Suppressor macrophage treated with lipopolysaccharide for 1 hour (primary cell): ENCODE measurements around the gene POLR1E.
A peak's percentile ranks its signal among the peaks of the same experiment; 100 is the strongest.

Source experiments
- DNase-seq, 3 donors: peaks; one replicate each; pipeline ENCODE4 v3.0.0-alpha.2; 2020 to 2022

The POLR1E gene

DNA sequence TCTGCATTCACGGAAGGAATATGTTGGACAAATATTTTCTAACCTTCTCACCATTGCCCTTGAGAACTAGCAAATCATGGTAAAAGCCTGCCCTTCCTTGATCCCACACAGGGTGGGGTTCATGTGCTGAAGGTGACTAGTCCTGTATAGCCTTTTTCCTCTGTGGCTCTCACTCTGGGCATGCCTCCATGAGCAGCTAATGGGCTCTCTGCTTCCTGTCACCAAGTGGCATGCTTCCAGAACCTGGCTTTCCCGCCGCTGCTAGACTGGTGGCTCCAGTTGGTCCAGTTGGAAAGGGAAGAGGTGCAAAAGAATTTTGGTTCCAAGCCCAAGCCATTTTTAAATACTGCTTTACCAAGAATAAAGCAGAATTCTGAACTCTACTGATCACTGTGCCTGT lies 54.9 kb downstream of the POLR1E start:
- no peak for DNase-seq

DNA sequence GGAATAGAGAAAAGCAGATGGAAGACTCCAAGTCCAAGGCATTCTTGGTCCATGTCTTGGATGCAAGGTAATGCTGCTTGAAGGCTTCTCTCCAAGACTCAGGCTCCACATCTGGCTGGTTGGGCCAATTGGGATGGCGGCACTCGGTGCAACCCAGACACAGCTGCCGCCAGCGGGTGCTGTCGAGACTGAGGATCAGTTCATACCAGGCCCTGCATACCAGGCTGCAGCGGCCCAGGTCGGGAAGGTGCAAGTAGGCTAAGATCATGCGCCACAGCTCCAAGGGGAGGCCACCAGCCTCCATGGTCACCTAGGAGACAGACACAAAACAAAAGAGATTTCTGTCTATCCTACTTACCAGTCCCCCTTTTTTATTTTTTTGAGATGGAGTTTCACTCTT lies 55.7 kb downstream of the POLR1E start:
- DNase-seq = no peak

DNA sequence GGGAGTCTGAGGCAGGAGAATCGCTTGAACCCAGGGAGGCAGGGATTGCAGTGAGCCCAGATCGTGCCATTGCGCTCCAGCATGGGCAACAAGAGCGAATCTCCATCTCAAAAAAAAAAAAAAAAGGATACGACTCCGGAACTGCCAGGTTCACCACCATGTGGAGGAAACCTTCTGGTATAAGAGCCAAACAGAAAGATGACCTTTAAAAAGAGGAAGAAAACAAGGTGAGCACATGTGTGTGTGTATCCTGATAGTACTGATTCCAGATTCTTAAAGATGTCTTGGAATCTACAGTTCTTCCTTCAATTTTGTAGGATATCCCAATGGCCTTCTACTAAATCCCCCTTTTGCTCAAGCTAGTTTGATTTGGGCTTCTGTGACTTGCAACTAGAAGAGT lies 56.7 kb downstream of the POLR1E start:
- DNase-seq = no peak

DNA sequence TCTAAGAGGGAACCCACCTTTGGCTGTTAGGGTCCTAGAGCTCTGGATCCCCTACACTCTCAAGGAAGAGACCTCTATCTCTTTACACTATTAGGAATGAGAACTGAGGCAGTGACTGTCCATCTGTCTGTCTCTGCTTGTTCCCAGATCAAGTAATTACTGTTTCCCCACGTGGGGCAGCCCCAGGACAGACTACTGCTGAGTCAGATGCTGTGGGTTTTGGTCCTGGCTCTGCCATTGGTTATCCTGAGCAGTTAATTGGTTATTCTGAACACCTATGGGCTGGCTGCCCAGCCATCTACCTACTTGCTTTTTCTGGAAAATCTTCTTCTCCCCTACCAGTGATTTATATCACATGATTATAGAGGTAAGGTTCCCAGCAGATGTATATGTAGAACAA lies 57.1 kb downstream of the POLR1E start:
- no peak for DNase-seq

DNA sequence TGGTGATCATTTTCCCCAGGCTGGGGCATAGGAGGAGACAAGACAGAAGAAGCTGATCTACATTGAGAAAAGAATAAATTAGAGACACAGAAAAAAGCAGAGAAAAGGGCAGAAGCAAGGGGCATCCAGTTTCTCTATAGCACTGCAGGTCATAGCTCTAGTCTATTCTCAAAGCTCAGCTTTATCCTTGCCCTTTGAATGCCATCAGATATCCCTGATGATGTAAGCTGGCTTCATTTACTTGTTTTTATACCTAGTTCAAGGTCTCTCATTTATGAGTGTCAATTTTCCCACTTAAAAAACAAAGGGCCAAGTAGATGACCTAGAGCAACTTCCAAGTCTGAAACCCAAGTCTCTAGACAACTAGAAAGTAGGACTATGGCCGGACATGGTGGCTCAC lies 57.7 kb downstream of the POLR1E start:
- DNase-seq = no peak

DNA sequence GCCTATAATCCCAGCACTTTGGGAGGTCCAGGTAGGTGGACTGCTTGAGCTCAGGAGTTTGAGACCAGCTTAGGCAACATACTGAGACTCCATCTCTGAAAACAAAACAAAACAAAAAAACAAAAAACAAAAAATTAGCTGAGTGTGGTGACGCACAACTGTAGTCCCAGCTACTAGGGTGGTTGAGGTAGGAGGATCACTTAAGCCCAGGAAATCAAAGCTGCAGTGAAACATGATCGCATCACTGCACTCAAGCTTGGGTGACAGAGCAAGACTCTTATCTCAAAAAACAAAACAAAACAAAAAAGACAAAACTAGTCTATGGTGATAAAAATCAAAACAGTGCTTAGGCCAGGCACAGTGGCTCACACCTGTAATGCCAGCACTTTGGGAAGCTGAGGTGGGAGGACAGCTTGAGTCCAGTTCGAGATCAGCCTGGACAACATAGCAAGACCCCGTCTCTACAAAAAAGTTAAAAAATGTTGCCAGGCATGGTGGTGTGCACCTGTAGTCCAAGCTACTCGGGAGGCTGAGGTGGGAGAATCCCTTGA lies 61.7 kb downstream of the POLR1E start:
- DNase-seq = no peak

DNA sequence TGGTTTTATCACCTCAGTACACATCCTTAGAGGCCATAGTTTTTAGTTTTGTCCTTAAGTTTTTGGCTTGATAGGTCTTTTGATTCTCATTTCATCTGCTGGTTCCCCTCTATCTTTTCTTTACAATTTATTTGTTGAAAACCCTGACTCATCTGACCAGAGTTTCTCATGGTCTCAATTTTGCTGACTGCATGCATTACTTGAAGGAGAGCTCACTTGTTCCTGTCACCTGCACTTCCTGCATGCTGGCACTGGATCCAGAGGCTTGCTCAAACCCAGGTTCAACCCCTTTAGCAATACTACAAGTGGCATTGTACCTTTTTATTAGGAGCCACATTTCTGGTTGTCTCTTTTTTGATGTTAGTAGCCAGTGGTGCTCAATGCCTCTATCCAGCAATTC lies 63.8 kb downstream of the POLR1E start:
- DNase-seq = no peak

DNA sequence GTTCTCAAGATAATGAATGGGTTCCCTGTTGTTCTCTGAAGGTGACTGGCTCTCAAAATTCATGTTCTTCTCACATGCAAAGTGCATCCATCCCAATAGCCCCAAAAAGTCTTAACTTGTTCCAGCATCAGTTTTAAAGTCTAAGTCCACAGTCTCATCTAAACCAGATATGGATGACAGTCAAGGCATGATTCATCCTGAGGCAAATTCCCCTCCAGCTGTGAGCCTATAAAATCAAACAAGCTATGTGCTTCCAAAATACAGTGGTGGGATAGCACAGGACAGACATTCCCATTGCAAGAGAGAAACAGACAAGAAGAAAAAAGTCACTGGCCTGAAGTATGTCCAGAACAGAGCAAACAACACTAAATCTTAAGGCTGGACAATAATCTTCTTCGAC lies 65.0 kb downstream of the POLR1E start:
- no peak for DNase-seq

DNA sequence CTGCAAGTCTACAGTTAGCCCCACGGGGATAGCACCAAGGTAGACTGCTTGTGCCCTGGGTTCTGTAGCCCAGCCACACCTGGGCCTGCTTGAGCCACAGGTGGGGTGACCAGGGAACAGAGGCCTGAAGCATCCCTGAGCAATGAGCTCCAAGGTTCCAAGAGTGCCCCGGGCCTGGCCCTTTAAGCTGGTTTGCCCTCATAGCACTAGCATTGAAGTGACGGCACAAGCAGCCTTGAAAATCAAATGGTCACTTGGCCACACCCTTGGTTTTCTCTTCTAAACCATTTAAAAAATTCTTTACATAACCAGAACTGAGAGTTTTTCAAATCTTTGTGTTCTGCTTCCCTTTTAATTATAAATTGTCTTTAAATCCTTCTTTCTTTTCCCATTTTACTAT lies 65.7 kb downstream of the POLR1E start:
- no peak for DNase-seq

DNA sequence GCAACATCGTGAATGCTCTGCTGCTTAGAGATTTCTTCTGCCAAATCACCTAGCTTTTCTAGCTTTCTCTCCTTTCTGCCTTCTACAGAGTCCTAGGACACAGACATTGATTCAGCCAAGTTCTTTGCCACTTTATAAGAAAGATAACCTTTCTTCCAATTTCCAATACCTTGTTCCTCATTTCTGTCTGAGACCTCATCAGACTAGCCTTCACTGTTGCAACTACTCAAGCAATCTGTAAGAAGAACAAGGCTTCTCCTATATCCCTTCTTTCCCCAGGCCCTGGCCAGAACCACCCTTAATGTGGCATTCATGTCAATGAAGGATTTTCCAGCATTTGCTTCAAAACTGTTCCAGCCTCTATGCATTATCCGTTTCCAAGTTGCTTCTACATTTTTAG lies 66.1 kb downstream of the POLR1E start:
- DNase-seq = peak in 1 of 3 donors; percentile 24
